Activated T-cell treated with anti-CD3 and anti-CD28 coated beads for 1 hour (primary cell): ENCODE data around the gene MAP3K14.

Experiments
- DNase-seq: peaks from one replicate; pipeline ENCODE4 v3.0.0-alpha.2; 2020; ENCODE audit warnings: low read depth

The MAP3K14 gene

GRCh38 chr17:45282683-45283644 is 33.9 kb downstream of the MAP3K14 start:
- no peak for DNase-seq

GRCh38 chr17:45279898-45280297 is 36.9 kb downstream of the MAP3K14 start:
- DNase-seq = no peak

- DNase-seq = no peak
These were observed 38.8 kb downstream of the MAP3K14 start for GRCh38 chr17:45277992-45278391.

- DNase-seq = peak; percentile 90
These were observed 39.5 kb downstream of the MAP3K14 start for GRCh38 chr17:45277216-45277849.

GRCh38 chr17:45276031-45276430 is 40.8 kb downstream of the MAP3K14 start:
- DNase-seq = no peak

GRCh38 chr17:45274033-45274432 is 42.8 kb downstream of the MAP3K14 start:
- no peak for DNase-seq

GRCh38 chr17:45273551-45273957 is 43.3 kb downstream of the MAP3K14 start:
- DNase-seq = no peak

- DNase-seq = no peak
These were observed 45.2 kb downstream of the MAP3K14 start for GRCh38 chr17:45271603-45272002.

GRCh38 chr17:45270828-45271418 is 45.9 kb downstream of the MAP3K14 start:
- DNase-seq = peak; percentile 58

GRCh38 chr17:45269912-45270311 is 46.9 kb downstream of the MAP3K14 start:
- DNase-seq = no peak

GRCh38 chr17:45267436-45268055 is 49.3 kb downstream of the MAP3K14 start:
- no peak for DNase-seq

GRCh38 chr17:45266372-45266926 is 50.4 kb downstream of the MAP3K14 start:
- DNase-seq = no peak

GRCh38 chr17:45265821-45266220 is 51.0 kb downstream of the MAP3K14 start:
- no peak for DNase-seq

- no peak for DNase-seq
These were observed 51.8 kb downstream of the MAP3K14 start for GRCh38 chr17:45264988-45265387.

- no peak for DNase-seq
These were observed 52.4 kb downstream of the MAP3K14 start for GRCh38 chr17:45264430-45264829.

GRCh38 chr17:45263477-45263860 is 53.4 kb downstream of the MAP3K14 start:
- no peak for DNase-seq

GRCh38 chr17:45262516-45263476 is 54.0 kb downstream of the MAP3K14 start:
- DNase-seq = no peak

GRCh38 chr17:45261577-45262515 is 55.0 kb downstream of the MAP3K14 start, which contains the start of gene SPATA32:
SPATA32 (minus strand) TSS chr17:45262094; CDS start chr17:45262016, 78 bp downstream.
- peak; percentile 60 for DNase-seq

GRCh38 chr17:45260204-45260783 is 56.5 kb downstream of the MAP3K14 start:
- no peak for DNase-seq
